HG03108 (cell line): ENCODE results near the gene MTRFR.
"Not testable (repeated sequence)": the region's sequence is repeated elsewhere in the genome, so short reads cannot be mapped to it uniquely, and the experiment has no call there.

Experiments
- ATAC-seq: cut with Tn5 transposase; IDR thresholded peaks from one replicate; pipeline ENCODE4 v1.9.1; 2021; ENCODE audit warnings: moderate library complexity; ENCODE audit not compliant: unreplicated experiment

The MTRFR gene

GRCh38 chr12:123248996-123249741, 15.9 kb downstream of the MTRFR start:
- not testable (repeated sequence) for ATAC-seq

GRCh38 chr12:123250471-123251383, 17.5 kb downstream of the MTRFR start:
- ATAC-seq: no peak

GRCh38 chr12:123251403-123252076, 18.3 kb downstream of the MTRFR start:
- ATAC-seq: no peak

GRCh38 chr12:123252365-123252764, 19.1 kb downstream of the MTRFR start:
- ATAC-seq: not testable (repeated sequence)

GRCh38 chr12:123253641-123254459, 20.6 kb downstream of the MTRFR start:
- ATAC-seq: no peak

GRCh38 chr12:123254853-123255446, 21.7 kb downstream of the MTRFR start:
- no peak for ATAC-seq

GRCh38 chr12:123258593-123258992, 25.4 kb downstream of the MTRFR start:
- no peak for ATAC-seq

- no peak for ATAC-seq
Observed at GRCh38 chr12:123260081-123260480, 26.8 kb downstream of the MTRFR start.

GRCh38 chr12:123261196-123261595, 28.0 kb downstream of the MTRFR start:
- no peak for ATAC-seq

GRCh38 chr12:123263196-123263817, 30.1 kb downstream of the MTRFR start:
- ATAC-seq: no peak

- no peak for ATAC-seq
Observed at GRCh38 chr12:123264642-123265041, 31.4 kb downstream of the MTRFR start.

GRCh38 chr12:123265851-123266678, 32.8 kb downstream of the MTRFR start:
- ATAC-seq: no peak

- no peak for ATAC-seq
Observed at GRCh38 chr12:123266679-123267277, 33.5 kb downstream of the MTRFR start.

- no peak for ATAC-seq
Observed at GRCh38 chr12:123267335-123267920, 34.2 kb downstream of the MTRFR start.

GRCh38 chr12:123267991-123268843, 35.0 kb downstream of the MTRFR start:
- no peak for ATAC-seq

- ATAC-seq: no peak
Observed at GRCh38 chr12:123268850-123269249, 35.6 kb downstream of the MTRFR start.

GRCh38 chr12:123269395-123269892, 36.2 kb downstream of the MTRFR start:
- no peak for ATAC-seq
